DOHH2 (cell line): ENCODE measurements around the gene CNKSR3.

Source experiments
- CTCF ChIP-seq: fragments of 200-600 bp; sonication (generic); IDR thresholded peaks from one replicate; pipeline ENCODE4 v1.5.1; 2014; ENCODE audit warnings: antibody characterized with exemption, mild to moderate bottlenecking, low read depth, low read length; ENCODE audit not compliant: poor library complexity, severe bottlenecking
- EZH2phosphoT487 ChIP-seq: fragments of 200-600 bp; sonication (generic); IDR thresholded peaks from 2 replicates; pipeline ENCODE4 v1.6.1; 2017; ENCODE audit warnings: borderline replicate concordance, mild to moderate bottlenecking, antibody characterized with exemption, low read length, moderate library complexity, mixed read lengths

GRCh38 chr6:154411076-154411475 lies 99.4 kb downstream of the CNKSR3 start:
- no peak for TF ChIP-seq CTCF
- TF ChIP-seq EZH2phosphoT487 = no peak
